ENCODE data around the gene VPS11. TPM values are rescaled to one million over a fixed set of nuclear protein-coding genes. Genes with fewer than 3 reads are reported as not detected.
A peak's percentile ranks its signal among the peaks of the same experiment; 100 is the strongest.

VPS11 gene
- total and polyA plus RNA-seq, 10 of the 15 experiments (the other 5 are each of a cell fraction or from before 2014, with no cell fraction given): 15.8 to 26.4 (median 24.5) TPM

DNA sequence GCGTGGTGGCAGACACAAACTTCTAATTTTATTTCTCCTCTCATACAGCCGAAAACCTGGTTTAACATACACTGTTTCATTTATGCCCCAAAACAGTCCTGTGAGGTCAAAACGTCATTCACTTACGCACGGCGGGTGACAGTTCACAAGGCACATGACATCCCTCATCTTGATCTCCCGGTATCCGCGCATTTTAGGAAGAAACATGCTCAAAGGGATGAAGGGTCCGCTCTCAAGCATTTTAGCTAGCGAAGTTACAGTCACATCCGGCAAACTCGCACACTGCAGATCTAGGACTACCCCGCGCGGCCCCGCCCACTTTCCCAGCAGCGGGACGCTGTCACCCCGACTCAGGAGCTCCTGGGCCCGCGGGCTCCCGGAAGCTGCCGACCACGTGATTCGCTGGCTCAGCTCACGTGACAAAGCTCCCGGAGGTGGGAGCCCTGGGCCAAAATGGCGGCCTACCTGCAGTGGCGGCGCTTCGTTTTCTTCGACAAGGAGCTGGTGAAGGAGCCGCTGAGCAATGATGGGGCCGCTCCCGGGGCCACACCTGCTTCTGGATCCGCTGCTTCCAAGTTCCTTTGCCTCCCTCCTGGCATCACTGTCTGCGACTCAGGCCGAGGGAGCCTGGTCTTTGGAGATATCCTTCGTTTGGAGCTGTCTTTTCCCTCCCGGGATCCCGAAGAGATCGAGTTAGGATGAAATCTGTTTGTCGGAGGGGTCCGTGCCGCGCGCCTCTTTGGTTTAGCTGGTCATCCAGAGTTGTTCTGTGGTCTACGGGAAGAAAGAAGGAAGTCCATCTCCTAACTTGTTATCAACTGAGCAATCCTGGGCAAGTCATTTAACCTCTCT, at the start of gene VPS11 (continued):
- TF ChIP-seq, protein P1, sequence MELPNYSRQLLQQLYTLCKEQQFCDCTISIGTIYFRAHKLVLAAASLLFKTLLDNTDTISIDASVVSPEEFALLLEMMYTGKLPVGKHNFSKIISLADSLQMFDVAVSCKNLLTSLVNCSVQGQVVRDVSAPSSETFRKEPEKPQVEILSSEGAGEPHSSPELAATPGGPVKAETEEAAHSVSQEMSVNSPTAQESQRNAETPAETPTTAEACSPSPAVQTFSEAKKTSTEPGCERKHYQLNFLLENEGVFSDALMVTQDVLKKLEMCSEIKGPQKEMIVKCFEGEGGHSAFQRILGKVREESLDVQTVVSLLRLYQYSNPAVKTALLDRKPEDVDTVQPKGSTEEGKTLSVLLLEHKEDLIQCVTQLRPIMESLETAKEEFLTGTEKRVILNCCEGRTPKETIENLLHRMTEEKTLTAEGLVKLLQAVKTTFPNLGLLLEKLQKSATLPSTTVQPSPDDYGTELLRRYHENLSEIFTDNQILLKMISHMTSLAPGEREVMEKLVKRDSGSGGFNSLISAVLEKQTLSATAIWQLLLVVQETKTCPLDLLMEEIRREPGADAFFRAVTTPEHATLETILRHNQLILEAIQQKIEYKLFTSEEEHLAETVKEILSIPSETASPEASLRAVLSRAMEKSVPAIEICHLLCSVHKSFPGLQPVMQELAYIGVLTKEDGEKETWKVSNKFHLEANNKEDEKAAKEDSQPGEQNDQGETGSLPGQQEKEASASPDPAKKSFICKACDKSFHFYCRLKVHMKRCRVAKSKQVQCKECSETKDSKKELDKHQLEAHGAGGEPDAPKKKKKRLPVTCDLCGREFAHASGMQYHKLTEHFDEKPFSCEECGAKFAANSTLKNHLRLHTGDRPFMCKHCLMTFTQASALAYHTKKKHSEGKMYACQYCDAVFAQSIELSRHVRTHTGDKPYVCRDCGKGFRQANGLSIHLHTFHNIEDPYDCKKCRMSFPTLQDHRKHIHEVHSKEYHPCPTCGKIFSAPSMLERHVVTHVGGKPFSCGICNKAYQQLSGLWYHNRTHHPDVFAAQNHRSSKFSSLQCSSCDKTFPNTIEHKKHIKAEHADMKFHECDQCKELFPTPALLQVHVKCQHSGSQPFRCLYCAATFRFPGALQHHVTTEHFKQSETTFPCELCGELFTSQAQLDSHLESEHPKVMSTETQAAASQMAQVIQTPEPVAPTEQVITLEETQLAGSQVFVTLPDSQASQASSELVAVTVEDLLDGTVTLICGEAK (IDR thresholded peaks at IDR 0.05; ENCODE audit: borderline replicate concordance): peak; percentile 78; the same call in 1 of the 2 replicates
- TF ChIP-seq NFYB (IDR thresholded peaks at IDR 0.05; ENCODE audit: insufficient read depth, low read depth, low read length): peak; percentile 76
- TF ChIP-seq SREBF2 (IDR thresholded peaks at IDR 0.05; ENCODE audit: low read length): no peak
- no peak for TF ChIP-seq CHD4 (IDR thresholded peaks at IDR 0.05)
- TF ChIP-seq JUNB (IDR thresholded peaks at IDR 0.05): no peak
- no peak for TF ChIP-seq YBX1 (IDR thresholded peaks at IDR 0.05)
- TF ChIP-seq, protein P2, sequence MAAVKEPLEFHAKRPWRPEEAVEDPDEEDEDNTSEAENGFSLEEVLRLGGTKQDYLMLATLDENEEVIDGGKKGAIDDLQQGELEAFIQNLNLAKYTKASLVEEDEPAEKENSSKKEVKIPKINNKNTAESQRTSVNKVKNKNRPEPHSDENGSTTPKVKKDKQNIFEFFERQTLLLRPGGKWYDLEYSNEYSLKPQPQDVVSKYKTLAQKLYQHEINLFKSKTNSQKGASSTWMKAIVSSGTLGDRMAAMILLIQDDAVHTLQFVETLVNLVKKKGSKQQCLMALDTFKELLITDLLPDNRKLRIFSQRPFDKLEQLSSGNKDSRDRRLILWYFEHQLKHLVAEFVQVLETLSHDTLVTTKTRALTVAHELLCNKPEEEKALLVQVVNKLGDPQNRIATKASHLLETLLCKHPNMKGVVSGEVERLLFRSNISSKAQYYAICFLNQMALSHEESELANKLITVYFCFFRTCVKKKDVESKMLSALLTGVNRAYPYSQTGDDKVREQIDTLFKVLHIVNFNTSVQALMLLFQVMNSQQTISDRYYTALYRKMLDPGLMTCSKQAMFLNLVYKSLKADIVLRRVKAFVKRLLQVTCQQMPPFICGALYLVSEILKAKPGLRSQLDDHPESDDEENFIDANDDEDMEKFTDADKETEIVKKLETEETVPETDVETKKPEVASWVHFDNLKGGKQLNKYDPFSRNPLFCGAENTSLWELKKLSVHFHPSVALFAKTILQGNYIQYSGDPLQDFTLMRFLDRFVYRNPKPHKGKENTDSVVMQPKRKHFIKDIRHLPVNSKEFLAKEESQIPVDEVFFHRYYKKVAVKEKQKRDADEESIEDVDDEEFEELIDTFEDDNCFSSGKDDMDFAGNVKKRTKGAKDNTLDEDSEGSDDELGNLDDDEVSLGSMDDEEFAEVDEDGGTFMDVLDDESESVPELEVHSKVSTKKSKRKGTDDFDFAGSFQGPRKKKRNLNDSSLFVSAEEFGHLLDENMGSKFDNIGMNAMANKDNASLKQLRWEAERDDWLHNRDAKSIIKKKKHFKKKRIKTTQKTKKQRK (IDR thresholded peaks at IDR 0.05; ENCODE audit: low read depth, low read length): no peak
- no peak for TF ChIP-seq RFX5 (IDR thresholded peaks at IDR 0.05; ENCODE audit: low read depth, low read length)
- no peak for TF ChIP-seq RB1 (IDR thresholded peaks at IDR 0.05; ENCODE audit: borderline replicate concordance)
- TF ChIP-seq YY1 (IDR thresholded peaks at IDR 0.05; ENCODE audit: low read depth, low read length): peak; percentile 99
- TF ChIP-seq FOXM1 (IDR thresholded peaks at IDR 0.05; ENCODE audit: low read depth, low read length): no peak
- TF ChIP-seq ETV6 (conservative IDR thresholded peaks at IDR 0.05 in 1 of 2, IDR thresholded peaks at IDR 0.05 in 1 of 2; ENCODE audit: borderline replicate concordance in 1 of 2, low read depth in 1 of 2): no peak
- no peak for TF ChIP-seq ZNF274 (IDR thresholded peaks at IDR 0.05; ENCODE audit: insufficient read depth, insufficient read length)
- TF ChIP-seq CBX3 (IDR thresholded peaks at IDR 0.05; ENCODE audit: borderline replicate concordance, low read depth): no peak
- TF ChIP-seq STAT3 (IDR thresholded peaks at IDR 0.05; ENCODE audit: low read depth, low read length): no peak
- peak; percentile 84 for TF ChIP-seq GABPA (IDR thresholded peaks at IDR 0.05; ENCODE audit: low read depth)
- TF ChIP-seq GATAD2B (conservative IDR thresholded peaks at IDR 0.05; ENCODE audit: low read depth): peak; percentile 81
- TF ChIP-seq, protein P3, sequence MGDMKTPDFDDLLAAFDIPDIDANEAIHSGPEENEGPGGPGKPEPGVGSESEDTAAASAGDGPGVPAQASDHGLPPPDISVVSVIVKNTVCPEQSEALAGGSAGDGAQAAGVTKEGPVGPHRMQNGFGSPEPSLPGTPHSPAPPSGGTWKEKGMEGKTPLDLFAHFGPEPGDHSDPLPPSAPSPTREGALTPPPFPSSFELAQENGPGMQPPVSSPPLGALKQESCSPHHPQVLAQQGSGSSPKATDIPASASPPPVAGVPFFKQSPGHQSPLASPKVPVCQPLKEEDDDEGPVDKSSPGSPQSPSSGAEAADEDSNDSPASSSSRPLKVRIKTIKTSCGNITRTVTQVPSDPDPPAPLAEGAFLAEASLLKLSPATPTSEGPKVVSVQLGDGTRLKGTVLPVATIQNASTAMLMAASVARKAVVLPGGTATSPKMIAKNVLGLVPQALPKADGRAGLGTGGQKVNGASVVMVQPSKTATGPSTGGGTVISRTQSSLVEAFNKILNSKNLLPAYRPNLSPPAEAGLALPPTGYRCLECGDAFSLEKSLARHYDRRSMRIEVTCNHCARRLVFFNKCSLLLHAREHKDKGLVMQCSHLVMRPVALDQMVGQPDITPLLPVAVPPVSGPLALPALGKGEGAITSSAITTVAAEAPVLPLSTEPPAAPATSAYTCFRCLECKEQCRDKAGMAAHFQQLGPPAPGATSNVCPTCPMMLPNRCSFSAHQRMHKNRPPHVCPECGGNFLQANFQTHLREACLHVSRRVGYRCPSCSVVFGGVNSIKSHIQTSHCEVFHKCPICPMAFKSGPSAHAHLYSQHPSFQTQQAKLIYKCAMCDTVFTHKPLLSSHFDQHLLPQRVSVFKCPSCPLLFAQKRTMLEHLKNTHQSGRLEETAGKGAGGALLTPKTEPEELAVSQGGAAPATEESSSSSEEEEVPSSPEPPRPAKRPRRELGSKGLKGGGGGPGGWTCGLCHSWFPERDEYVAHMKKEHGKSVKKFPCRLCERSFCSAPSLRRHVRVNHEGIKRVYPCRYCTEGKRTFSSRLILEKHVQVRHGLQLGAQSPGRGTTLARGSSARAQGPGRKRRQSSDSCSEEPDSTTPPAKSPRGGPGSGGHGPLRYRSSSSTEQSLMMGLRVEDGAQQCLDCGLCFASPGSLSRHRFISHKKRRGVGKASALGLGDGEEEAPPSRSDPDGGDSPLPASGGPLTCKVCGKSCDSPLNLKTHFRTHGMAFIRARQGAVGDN (IDR thresholded peaks at IDR 0.05): peak; percentile 52
- TF ChIP-seq PAX8 (IDR thresholded peaks at IDR 0.05): peak; percentile 54; the same call in 1 of the 2 replicates

All from GM12878 (cell line).